HepG2 (cell line): ENCODE measurements around the gene DNAJB8. TPM values are rescaled to one million over a fixed set of nuclear protein-coding genes. Genes with fewer than 3 reads are reported as not detected.
A peak's percentile ranks its signal among the peaks of the same experiment; 100 is the strongest.

Experiments
- KDM6A ChIP-seq: IDR thresholded peaks from 2 replicates; pipeline ENCODE4 v1.6.1; 2016; ENCODE audit warnings: low read depth
- KMT2A ChIP-seq: sonication (generic); formaldehyde crosslinking; IDR thresholded peaks from 2 replicates; pipeline ENCODE4 v1.4.0; 2020; ENCODE audit warnings: missing genetic modification reagents
- MTA1 ChIP-seq: sonication (generic); formaldehyde crosslinking; IDR thresholded peaks from 2 replicates; pipeline ENCODE4 v1.4.0; 2020; ENCODE audit warnings: missing genetic modification reagents, mild to moderate bottlenecking, borderline replicate concordance
- NCOA2 ChIP-seq: sonication (generic); formaldehyde crosslinking; IDR thresholded peaks from 2 replicates; pipeline ENCODE4 v1.8.0; 2022; ENCODE audit warnings: inconsistent platforms
- NRL ChIP-seq: sonication (generic); formaldehyde crosslinking; IDR thresholded peaks from 2 replicates; pipeline ENCODE4 v1.5.0; 2020; ENCODE audit warnings: missing genetic modification reagents, mild to moderate bottlenecking, moderate library complexity, borderline replicate concordance
- SALL1 ChIP-seq: sonication (generic); formaldehyde crosslinking; IDR thresholded peaks from 2 replicates; pipeline ENCODE4 v1.8.0; 2022; ENCODE audit warnings: mild to moderate bottlenecking, missing genetic modification reagents
- SKI ChIP-seq: fragments of 450-650 bp; IDR thresholded peaks from one replicate; pipeline ENCODE4 v1.6.1; 2018; ENCODE audit warnings: mild to moderate bottlenecking; ENCODE audit not compliant: partially characterized antibody
- TCF12 ChIP-seq, 2 experiments: fragments of 450-650 bp in 1 of 2; sonication (generic) in 1 of 2; formaldehyde crosslinking in 1 of 2; IDR thresholded peaks; 2 replicates each; pipeline versions ENCODE4 v1.6.1 to v1.8.0; 2017 to 2022; ENCODE audit warnings: antibody characterized with exemption in 1 of 2, mild to moderate bottlenecking in 1 of 2, missing genetic modification reagents in 1 of 2, moderate library complexity in 1 of 2
- ZNF777 ChIP-seq: sonication (generic); formaldehyde crosslinking; IDR thresholded peaks from 2 replicates; pipeline ENCODE4 v1.4.0; 2020; ENCODE audit warnings: missing genetic modification reagents
- polyA plus RNA-seq, 8 experiments: library from polyadenylated mRNA; depleted of rRNA in 3 of 8; stranded (reverse) in 7 of 8; unstranded in 1 of 8; fragments of >200 nt; fragmentation: Illumina TruSeq in 4 of 8; extraction: Trizol in 4 of 8; gene quantifications; 2 replicates each; pipeline versions ENCODE4 v1.2.1 to v1.2.3, GENCODE V29; 2011 to 2016; ENCODE audit warnings: low read depth in 4 of 8, missing spikeins in 1 of 8, mixed read lengths in 1 of 8; ENCODE audit not compliant: insufficient read depth in 1 of 8
- total RNA-seq, 5 experiments: library from RNA; depleted of rRNA; stranded (reverse); fragments of >200 nt; fragmentation: Illumina TruSeq; extraction: Trizol; gene quantifications; 2 replicates each; pipeline ENCODE4 v1.2.3, GENCODE V29; 2016; ENCODE audit warnings: low read depth in 1 of 5
- TF ChIP-seq, protein P1 (sequence below): IDR thresholded peaks from 2 replicates; pipeline ENCODE4 v1.6.1; 2016; ENCODE audit warnings: mild to moderate bottlenecking
- TF ChIP-seq, protein P2 (sequence below): sonication (generic); formaldehyde crosslinking; IDR thresholded peaks from 2 replicates; pipeline ENCODE4 v1.4.0; 2020; ENCODE audit warnings: mild to moderate bottlenecking, missing genetic modification reagents
- TF ChIP-seq, protein P3 (sequence below), 2 experiments: sonication (generic) in 1 of 2; formaldehyde crosslinking in 1 of 2; IDR thresholded peaks; 2 replicates each; pipeline versions ENCODE4 v1.4.0 to v1.6.1; 2018 to 2020; ENCODE audit warnings: missing genetic modification reagents in 2 of 2, borderline replicate concordance in 1 of 2, low read depth in 1 of 2, mild to moderate bottlenecking in 1 of 2, missing biosample characterization in 1 of 2
- TF ChIP-seq, protein P4 (sequence below): sonication (generic); formaldehyde crosslinking; IDR thresholded peaks from 2 replicates; pipeline ENCODE4 v1.5.1; 2020; ENCODE audit warnings: missing genetic modification reagents, mild to moderate bottlenecking, borderline replicate concordance
- TF ChIP-seq, protein P5 (sequence below): sonication (generic); formaldehyde crosslinking; IDR thresholded peaks from 2 replicates; pipeline ENCODE4 v1.4.0; 2020; ENCODE audit warnings: missing genetic modification reagents
- TF ChIP-seq, protein P6 (sequence below): conservative IDR thresholded peaks from 2 replicates; pipeline ENCODE4 v1.6.1; 2018; ENCODE audit warnings: missing genetic modification reagents
- TF ChIP-seq, protein P7 (sequence below): sonication (generic); formaldehyde crosslinking; IDR thresholded peaks from 2 replicates; pipeline ENCODE4 v1.8.0; 2022; ENCODE audit warnings: mild to moderate bottlenecking, missing genetic modification reagents; ENCODE audit not compliant: insufficient replicate concordance

DNAJB8 gene
- total and polyA plus RNA-seq, 2 of the 13 experiments (the other 11 are each of a cell fraction or from before 2014, with no cell fraction given) = not detected

DNA sequence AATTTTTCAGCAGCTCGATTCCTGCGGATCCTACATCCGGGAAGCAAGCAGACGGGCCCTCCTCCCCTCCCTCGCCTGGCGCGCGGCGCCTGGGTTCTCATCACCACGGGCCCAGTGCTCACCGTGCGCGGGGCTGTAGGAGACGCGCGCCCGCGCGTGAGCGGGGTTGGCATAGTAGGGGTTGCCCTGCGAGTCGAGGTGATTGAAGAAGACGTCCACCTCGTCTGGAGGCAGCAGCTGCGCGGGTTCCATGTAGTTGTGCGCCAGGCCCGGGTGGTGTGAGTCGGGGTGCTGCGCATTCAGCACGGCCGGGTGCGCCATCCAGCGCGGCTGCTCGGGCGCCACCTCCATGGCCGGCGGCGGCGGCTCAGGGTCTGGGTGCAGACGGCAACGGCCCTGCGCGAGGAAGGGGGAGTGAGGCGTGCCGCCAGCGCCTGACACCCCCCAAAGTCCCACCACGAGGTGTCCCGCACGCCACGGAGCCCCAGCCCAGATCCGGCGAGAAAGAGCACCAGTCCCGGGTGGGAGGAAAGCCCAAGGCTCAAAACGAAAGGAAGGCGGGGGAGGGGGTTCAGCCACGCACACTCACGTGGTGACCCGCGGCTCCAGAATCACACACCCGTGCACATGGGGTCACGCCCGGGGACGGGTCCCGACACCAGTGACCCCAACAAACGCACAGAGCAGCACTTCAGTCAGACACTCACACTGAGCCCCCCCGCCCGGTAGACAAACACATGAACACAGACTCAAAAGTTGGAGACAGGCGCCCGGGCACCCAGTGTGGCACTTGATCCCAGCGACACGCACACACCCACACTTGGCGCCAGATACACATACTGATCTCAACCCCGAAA lies 20.2 kb upstream of the DNAJB8 start (continued):
- TF ChIP-seq, protein P1, sequence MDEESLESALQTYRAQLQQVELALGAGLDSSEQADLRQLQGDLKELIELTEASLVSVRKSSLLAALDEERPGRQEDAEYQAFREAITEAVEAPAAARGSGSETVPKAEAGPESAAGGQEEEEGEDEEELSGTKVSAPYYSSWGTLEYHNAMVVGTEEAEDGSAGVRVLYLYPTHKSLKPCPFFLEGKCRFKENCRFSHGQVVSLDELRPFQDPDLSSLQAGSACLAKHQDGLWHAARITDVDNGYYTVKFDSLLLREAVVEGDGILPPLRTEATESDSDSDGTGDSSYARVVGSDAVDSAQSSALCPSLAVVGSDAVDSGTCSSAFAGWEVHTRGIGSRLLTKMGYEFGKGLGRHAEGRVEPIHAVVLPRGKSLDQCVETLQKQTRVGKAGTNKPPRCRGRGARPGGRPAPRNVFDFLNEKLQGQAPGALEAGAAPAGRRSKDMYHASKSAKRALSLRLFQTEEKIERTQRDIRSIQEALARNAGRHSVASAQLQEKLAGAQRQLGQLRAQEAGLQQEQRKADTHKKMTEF (CRISPR knock-in tag) = peak; percentile 54; the same call in 1 of the 2 replicates
- TF ChIP-seq, protein P2, sequence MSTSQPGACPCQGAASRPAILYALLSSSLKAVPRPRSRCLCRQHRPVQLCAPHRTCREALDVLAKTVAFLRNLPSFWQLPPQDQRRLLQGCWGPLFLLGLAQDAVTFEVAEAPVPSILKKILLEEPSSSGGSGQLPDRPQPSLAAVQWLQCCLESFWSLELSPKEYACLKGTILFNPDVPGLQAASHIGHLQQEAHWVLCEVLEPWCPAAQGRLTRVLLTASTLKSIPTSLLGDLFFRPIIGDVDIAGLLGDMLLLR (CRISPR knock-in tag) = 0 out of 2 replicates have a peak, but pooled peaks have one; percentile 12
- TF ChIP-seq TCF12 (IDR thresholded peaks at IDR 0.05) (no peak), TCF12 (CRISPR knock-in tag; IDR thresholded peaks at IDR 0.05) (0 out of 2 replicates have a peak, but pooled peaks have one; percentile 14), KDM6A (no peak), NCOA2 (CRISPR knock-in tag) (no peak), SKI (peak; percentile 48), ZNF777 (0 out of 2 replicates have a peak, but pooled peaks have one; percentile 11), SALL1 (CRISPR knock-in tag) (peak; percentile 28; the same call in 1 of the 2 replicates), KMT2A (CRISPR knock-in tag) (peak; percentile 62; the same call in 1 of the 2 replicates), NRL (CRISPR knock-in tag) (peak; percentile 77; the same call in 1 of the 2 replicates), MTA1 (CRISPR knock-in tag) (peak; percentile 42; the same call in 1 of the 2 replicates)
- TF ChIP-seq, protein P3, sequence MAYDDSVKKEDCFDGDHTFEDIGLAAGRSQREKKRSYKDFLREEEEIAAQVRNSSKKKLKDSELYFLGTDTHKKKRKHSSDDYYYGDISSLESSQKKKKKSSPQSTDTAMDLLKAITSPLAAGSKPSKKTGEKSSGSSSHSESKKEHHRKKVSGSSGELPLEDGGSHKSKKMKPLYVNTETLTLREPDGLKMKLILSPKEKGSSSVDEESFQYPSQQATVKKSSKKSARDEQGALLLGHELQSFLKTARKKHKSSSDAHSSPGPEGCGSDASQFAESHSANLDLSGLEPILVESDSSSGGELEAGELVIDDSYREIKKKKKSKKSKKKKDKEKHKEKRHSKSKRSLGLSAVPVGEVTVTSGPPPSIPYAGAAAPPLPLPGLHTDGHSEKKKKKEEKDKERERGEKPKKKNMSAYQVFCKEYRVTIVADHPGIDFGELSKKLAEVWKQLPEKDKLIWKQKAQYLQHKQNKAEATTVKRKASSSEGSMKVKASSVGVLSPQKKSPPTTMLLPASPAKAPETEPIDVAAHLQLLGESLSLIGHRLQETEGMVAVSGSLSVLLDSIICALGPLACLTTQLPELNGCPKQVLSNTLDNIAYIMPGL (CRISPR knock-in tag; IDR thresholded peaks at IDR 0.05; ENCODE audit: borderline replicate concordance in 1 of 2, low read depth in 1 of 2) = peak in 1 of 2 experiments; percentile 28; a peak in 1 of 4 replicates
- TF ChIP-seq, protein P4, sequence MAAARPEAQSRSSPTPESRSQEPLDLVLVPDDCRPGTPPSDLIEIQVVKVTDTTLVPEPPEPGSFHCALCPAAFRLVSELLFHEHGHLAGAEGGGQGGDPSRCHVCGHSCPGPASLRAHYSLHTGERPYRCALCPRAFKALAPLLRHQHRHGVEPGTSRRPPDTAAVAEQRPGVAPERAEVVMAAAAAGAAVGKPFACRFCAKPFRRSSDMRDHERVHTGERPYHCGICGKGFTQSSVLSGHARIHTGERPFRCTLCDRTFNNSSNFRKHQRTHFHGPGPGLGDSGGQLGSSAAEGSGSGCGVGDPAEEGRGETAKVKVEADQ (CRISPR knock-in tag) = peak; percentile 34; the same call in 1 of the 2 replicates
- TF ChIP-seq, protein P5, sequence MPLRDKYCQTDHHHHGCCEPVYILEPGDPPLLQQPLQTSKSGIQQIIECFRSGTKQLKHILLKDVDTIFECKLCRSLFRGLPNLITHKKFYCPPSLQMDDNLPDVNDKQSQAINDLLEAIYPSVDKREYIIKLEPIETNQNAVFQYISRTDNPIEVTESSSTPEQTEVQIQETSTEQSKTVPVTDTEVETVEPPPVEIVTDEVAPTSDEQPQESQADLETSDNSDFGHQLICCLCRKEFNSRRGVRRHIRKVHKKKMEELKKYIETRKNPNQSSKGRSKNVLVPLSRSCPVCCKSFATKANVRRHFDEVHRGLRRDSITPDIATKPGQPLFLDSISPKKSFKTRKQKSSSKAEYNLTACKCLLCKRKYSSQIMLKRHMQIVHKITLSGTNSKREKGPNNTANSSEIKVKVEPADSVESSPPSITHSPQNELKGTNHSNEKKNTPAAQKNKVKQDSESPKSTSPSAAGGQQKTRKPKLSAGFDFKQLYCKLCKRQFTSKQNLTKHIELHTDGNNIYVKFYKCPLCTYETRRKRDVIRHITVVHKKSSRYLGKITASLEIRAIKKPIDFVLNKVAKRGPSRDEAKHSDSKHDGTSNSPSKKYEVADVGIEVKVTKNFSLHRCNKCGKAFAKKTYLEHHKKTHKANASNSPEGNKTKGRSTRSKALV (CRISPR knock-in tag) = peak; percentile 98
- TF ChIP-seq, protein P6, sequence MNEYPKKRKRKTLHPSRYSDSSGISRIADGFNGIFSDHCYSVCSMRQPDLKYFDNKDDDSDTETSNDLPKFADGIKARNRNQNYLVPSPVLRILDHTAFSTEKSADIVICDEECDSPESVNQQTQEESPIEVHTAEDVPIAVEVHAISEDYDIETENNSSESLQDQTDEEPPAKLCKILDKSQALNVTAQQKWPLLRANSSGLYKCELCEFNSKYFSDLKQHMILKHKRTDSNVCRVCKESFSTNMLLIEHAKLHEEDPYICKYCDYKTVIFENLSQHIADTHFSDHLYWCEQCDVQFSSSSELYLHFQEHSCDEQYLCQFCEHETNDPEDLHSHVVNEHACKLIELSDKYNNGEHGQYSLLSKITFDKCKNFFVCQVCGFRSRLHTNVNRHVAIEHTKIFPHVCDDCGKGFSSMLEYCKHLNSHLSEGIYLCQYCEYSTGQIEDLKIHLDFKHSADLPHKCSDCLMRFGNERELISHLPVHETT = no peak
- TF ChIP-seq, protein P7, sequence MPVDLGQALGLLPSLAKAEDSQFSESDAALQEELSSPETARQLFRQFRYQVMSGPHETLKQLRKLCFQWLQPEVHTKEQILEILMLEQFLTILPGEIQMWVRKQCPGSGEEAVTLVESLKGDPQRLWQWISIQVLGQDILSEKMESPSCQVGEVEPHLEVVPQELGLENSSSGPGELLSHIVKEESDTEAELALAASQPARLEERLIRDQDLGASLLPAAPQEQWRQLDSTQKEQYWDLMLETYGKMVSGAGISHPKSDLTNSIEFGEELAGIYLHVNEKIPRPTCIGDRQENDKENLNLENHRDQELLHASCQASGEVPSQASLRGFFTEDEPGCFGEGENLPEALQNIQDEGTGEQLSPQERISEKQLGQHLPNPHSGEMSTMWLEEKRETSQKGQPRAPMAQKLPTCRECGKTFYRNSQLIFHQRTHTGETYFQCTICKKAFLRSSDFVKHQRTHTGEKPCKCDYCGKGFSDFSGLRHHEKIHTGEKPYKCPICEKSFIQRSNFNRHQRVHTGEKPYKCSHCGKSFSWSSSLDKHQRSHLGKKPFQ (CRISPR knock-in tag) = peak; percentile 74
